GM12878 (cell line): Measurements from ENCODE around the gene TCEA2. TPM values are rescaled to one million over a fixed set of nuclear protein-coding genes. Genes with fewer than 3 reads are reported as not detected.
A peak's percentile ranks its signal among the peaks of the same experiment; 100 is the strongest.

Experiments used
- ATF7 ChIP-seq: fragments of 450-650 bp; IDR thresholded peaks from 2 replicates; pipeline ENCODE4 v1.6.1; 2016; ENCODE audit warnings: low read depth, mild to moderate bottlenecking
- BRCA1 ChIP-seq: IDR thresholded peaks from 2 replicates; pipeline ENCODE4 v1.6.1; 2011; ENCODE audit warnings: low read depth, low read length, improper control_type of control experiment
- CBX3 ChIP-seq: fragments of 200-600 bp; sonication (generic); IDR thresholded peaks from 2 replicates; pipeline ENCODE4 v1.6.1; 2016; ENCODE audit warnings: low read depth, borderline replicate concordance
- CHD2 ChIP-seq: IDR thresholded peaks from 2 replicates; pipeline ENCODE4 v1.6.1; 2011; ENCODE audit warnings: low read depth, low read length, improper control_type of control experiment, borderline replicate concordance
- CHD4 ChIP-seq: fragments of 200-600 bp; sonication (generic); IDR thresholded peaks from 2 replicates; pipeline ENCODE4 v1.6.1; 2016; ENCODE audit warnings: mild to moderate bottlenecking
- CREM ChIP-seq: IDR thresholded peaks from 2 replicates; pipeline ENCODE4 v1.6.1; 2014; ENCODE audit warnings: antibody characterized with exemption, low read depth
- E2F4 ChIP-seq: IDR thresholded peaks from 2 replicates; pipeline ENCODE4 v1.6.1; 2012; ENCODE audit warnings: low read depth, low read length, improper control_type of control experiment
- EGR1 ChIP-seq, 2 experiments: IDR thresholded peaks; 1 replicate in 1 of 2; 2 replicates in 1 of 2; pipeline ENCODE4 v1.6.1; 2011 to 2012; ENCODE audit warnings: low read depth in 2 of 2, low read length in 2 of 2, borderline replicate concordance in 1 of 2, mild to moderate bottlenecking in 1 of 2, moderate library complexity in 1 of 2
- ESRRA ChIP-seq: IDR thresholded peaks from 2 replicates; pipeline ENCODE4 v1.6.1; 2012; ENCODE audit warnings: mild to moderate bottlenecking, low read length, improper control_type of control experiment
- IKZF2 ChIP-seq, 2 experiments: fragments of 450-650 bp; IDR thresholded peaks; 2 replicates each; pipeline ENCODE4 v1.6.1; 2017; ENCODE audit warnings: mild to moderate bottlenecking in 2 of 2, moderate library complexity in 2 of 2
- IRF4 ChIP-seq: IDR thresholded peaks from 2 replicates; pipeline ENCODE4 v1.6.1; 2011; ENCODE audit warnings: low read depth, low read length
- MAX ChIP-seq: IDR thresholded peaks from 2 replicates; pipeline ENCODE4 v1.6.1; 2012; ENCODE audit warnings: low read depth, low read length, improper control_type of control experiment
- MXI1 ChIP-seq: fragments of 150-350 bp; IDR thresholded peaks from 2 replicates; pipeline ENCODE4 v1.6.1; 2011; ENCODE audit warnings: low read depth, mild to moderate bottlenecking, inconsistent platforms, low read length, improper control_type of control experiment
- NFIC ChIP-seq: IDR thresholded peaks from 2 replicates; pipeline ENCODE4 v1.6.1; 2012; ENCODE audit warnings: low read depth, mild to moderate bottlenecking, inconsistent platforms, low read length, moderate library complexity
- NKRF ChIP-seq: fragments of 450-650 bp; conservative IDR thresholded peaks from 2 replicates; pipeline ENCODE4 v1.6.1; 2017; ENCODE audit warnings: mild to moderate bottlenecking, moderate library complexity
- POLR2AphosphoS5 ChIP-seq: IDR thresholded peaks from 2 replicates; pipeline ENCODE4 v1.6.1; 2011; ENCODE audit warnings: mild to moderate bottlenecking, low read length, inconsistent platforms
- RELA ChIP-seq: fragments of 450-650 bp; IDR thresholded peaks from 2 replicates; pipeline ENCODE4 v1.8.0; 2014; ENCODE audit warnings: borderline replicate concordance; ENCODE audit not compliant: partially characterized antibody
- SMAD1 ChIP-seq: fragments of 450-650 bp; IDR thresholded peaks from 2 replicates; pipeline ENCODE4 v1.6.1; 2018; ENCODE audit warnings: mild to moderate bottlenecking, low read depth; ENCODE audit not compliant: partially characterized antibody
- SREBF1 ChIP-seq: IDR thresholded peaks from 2 replicates; pipeline ENCODE4 v1.6.1; 2012; ENCODE audit warnings: mild to moderate bottlenecking, low read length
- WRNIP1 ChIP-seq: IDR thresholded peaks from 2 replicates; pipeline ENCODE4 v1.6.1; 2011; ENCODE audit warnings: low read depth, low read length, improper control_type of control experiment, borderline replicate concordance
- ZNF207 ChIP-seq: fragments of 450-650 bp; IDR thresholded peaks from 2 replicates; pipeline ENCODE4 v1.6.1; 2014; ENCODE audit warnings: antibody characterized with exemption, mild to moderate bottlenecking, borderline replicate concordance
- ZNF592 ChIP-seq: fragments of 450-650 bp; IDR thresholded peaks from 2 replicates; pipeline ENCODE4 v1.6.1; 2017; ENCODE audit warnings: mild to moderate bottlenecking, moderate library complexity
- ZSCAN29 ChIP-seq: fragments of 450-650 bp; IDR thresholded peaks from 2 replicates; pipeline ENCODE4 v1.6.1; 2017; ENCODE audit warnings: mild to moderate bottlenecking, moderate library complexity
- polyA plus RNA-seq, 11 experiments: library from polyadenylated mRNA; depleted of rRNA in 4 of 11; unstranded in 6 of 11; stranded (reverse) in 5 of 11; fragments of >200 nt; fragmentation: Nextera tagmentation in 4 of 11; fragmentation: Illumina TruSeq in 1 of 11; extraction: Ambion mirVana in 4 of 11; extraction: Trizol in 1 of 11; gene quantifications; 1 replicate in 1 of 11; 2 replicates in 10 of 11; pipeline versions ENCODE4 v1.2.1 to v1.2.3, GENCODE V29; 2011 to 2016; ENCODE audit warnings: inconsistent platforms in 2 of 11, missing spikeins in 2 of 11, low read depth in 1 of 11
- total RNA-seq, 4 experiments: library from RNA; depleted of rRNA in 3 of 4; stranded (reverse); fragments of >200 nt in 3 of 4; fragmentation: Illumina TruSeq in 1 of 4; extraction: Trizol in 1 of 4; gene quantifications; 2 replicates each; pipeline versions ENCODE4 v1.2.1 to v1.2.3, GENCODE V29; 2013 to 2021

The TCEA2 gene
- total and polyA plus RNA-seq, 10 of the 15 experiments (the other 5 are each of a cell fraction or from before 2014, with no cell fraction given), result 3.4 to 42.5 (median 13.3) TPM

GRCh38 chr20:64057628-64058498, 5.1 kb upstream of the TCEA2 start (continued):
- 0 out of 2 replicates have a peak, but pooled peaks have one; percentile 42 for TF ChIP-seq WRNIP1
- TF ChIP-seq NFIC, result no peak
- no peak for TF ChIP-seq ESRRA
- TF ChIP-seq EGR1 (IDR thresholded peaks at IDR 0.05; ENCODE audit: borderline replicate concordance in 1 of 2, low read depth in 2 of 2, low read length in 2 of 2), result peak in 1 of 2 experiments; percentile 57; a peak in 1 of 3 replicates
- TF ChIP-seq E2F4, result no peak
- peak; percentile 46; the same call in 1 of the 2 replicates for TF ChIP-seq MXI1
- TF ChIP-seq CHD4, result no peak
- TF ChIP-seq SREBF1, result no peak
- TF ChIP-seq CBX3, result no peak
- no peak for TF ChIP-seq BRCA1
- peak; percentile 37 to 38; a peak in 2 of 4 replicates for TF ChIP-seq IKZF2 (IDR thresholded peaks at IDR 0.05)
- peak; percentile 90 for TF ChIP-seq ZNF592
- TF ChIP-seq ATF7, result 0 out of 2 replicates have a peak, but pooled peaks have one; percentile 7
- TF ChIP-seq POLR2AphosphoS5, result no peak
- TF ChIP-seq ZNF207, result peak; percentile 23; the same call in 1 of the 2 replicates
- peak; percentile 91 for TF ChIP-seq CHD2
- TF ChIP-seq SMAD1, result no peak
- peak; percentile 23 for TF ChIP-seq RELA
- peak; percentile 36; the same call in 1 of the 2 replicates for TF ChIP-seq ZSCAN29
- TF ChIP-seq CREM, result peak; percentile 36; the same call in 1 of the 2 replicates
- peak; percentile 45; the same call in 1 of the 2 replicates for TF ChIP-seq MAX
- TF ChIP-seq NKRF, result peak; percentile 48; the same call in 1 of the 2 replicates
- TF ChIP-seq IRF4, result peak; percentile 66; the same call in 1 of the 2 replicates
